ENCODE data around the gene CIB2.

CIB2 gene

DNA sequence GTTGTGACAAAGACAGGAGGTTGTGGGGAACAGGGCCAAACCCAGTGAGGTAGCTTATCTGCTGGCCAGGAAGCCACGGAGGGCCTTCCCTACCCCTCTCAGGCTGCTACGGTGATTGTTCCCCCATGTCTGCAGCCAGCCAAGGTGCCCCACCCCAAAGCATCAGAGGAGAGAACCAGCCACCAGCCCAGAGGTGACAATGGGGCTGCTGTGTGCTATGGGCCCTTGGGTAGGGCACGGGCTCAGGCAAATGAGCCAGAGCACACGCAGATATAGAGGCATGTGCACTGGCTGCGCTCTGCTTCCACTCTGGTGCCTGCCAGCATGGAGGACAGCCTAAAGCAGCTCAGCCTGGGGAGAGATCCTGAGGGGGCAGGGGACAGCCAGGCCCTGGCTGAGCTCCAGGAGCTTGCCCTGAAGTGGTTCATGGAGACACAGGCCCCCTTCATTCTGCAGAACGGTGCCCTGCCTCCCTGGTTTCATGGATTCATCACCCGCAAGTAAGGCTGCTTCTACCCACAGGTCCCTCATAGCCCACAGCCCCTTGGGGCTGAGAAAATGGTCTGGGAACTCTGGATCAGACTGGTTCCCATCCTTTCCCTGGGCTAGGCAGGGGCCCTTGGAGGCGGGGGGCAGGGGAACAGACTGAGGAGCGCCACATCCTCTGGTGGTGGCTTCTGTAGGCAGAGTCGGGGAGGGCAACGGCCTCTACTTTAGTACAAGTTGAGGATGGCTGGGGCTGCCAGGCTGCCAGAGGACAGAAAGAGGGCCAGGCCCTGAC, 38.8 kb downstream of the CIB2 start, which contains the start of gene SH2D7:
SH2D7 (plus strand) TSS at position 301 of the 781 bp plus-strand sequence; CDS start at position 325, 24 bp downstream.
- Histone ChIP-seq H4K20me1 (ENCODE audit: insufficient read depth, low read length) (no peaks in the 10 kb centered on the region), H3K36me3 (replicated peaks; ENCODE audit: low read depth, low read length) (no peaks in the 10 kb centered on the region), H3K9ac (ENCODE audit: low read length) (no peak within 1 kb of the TSS), H3K9me3 (ENCODE audit: insufficient read depth, low read length) (no peaks in the 10 kb centered on the region), H3K27ac (ENCODE audit: low read length) (no peak within 1 kb of the TSS), H3K27me3 (ENCODE audit: low read depth, low read length) (peaks cover 8% of the 10 kb centered on the region), H3K4me2 (ENCODE audit: low read length) (no peak within 1 kb of the TSS), H3K4me3 (ENCODE audit: low read length) (no peak within 1 kb of the TSS), H3K4me1 (ENCODE audit: low read length) (peaks cover 13% of the 10 kb centered on the region), H2AFZ (ENCODE audit: low read depth, low read length) (no peak within 1 kb of the TSS), H3K79me2 (ENCODE audit: low read length) (no peaks in the 10 kb centered on the region)
- TF ChIP-seq, protein P1, sequence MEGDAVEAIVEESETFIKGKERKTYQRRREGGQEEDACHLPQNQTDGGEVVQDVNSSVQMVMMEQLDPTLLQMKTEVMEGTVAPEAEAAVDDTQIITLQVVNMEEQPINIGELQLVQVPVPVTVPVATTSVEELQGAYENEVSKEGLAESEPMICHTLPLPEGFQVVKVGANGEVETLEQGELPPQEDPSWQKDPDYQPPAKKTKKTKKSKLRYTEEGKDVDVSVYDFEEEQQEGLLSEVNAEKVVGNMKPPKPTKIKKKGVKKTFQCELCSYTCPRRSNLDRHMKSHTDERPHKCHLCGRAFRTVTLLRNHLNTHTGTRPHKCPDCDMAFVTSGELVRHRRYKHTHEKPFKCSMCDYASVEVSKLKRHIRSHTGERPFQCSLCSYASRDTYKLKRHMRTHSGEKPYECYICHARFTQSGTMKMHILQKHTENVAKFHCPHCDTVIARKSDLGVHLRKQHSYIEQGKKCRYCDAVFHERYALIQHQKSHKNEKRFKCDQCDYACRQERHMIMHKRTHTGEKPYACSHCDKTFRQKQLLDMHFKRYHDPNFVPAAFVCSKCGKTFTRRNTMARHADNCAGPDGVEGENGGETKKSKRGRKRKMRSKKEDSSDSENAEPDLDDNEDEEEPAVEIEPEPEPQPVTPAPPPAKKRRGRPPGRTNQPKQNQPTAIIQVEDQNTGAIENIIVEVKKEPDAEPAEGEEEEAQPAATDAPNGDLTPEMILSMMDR (IDR thresholded peaks at IDR 0.05; ENCODE audit: low read depth, low read length), result no peak
- no peak for TF ChIP-seq EZH2phosphoT487 (IDR thresholded peaks at IDR 0.05; ENCODE audit: low read depth)

DNA sequence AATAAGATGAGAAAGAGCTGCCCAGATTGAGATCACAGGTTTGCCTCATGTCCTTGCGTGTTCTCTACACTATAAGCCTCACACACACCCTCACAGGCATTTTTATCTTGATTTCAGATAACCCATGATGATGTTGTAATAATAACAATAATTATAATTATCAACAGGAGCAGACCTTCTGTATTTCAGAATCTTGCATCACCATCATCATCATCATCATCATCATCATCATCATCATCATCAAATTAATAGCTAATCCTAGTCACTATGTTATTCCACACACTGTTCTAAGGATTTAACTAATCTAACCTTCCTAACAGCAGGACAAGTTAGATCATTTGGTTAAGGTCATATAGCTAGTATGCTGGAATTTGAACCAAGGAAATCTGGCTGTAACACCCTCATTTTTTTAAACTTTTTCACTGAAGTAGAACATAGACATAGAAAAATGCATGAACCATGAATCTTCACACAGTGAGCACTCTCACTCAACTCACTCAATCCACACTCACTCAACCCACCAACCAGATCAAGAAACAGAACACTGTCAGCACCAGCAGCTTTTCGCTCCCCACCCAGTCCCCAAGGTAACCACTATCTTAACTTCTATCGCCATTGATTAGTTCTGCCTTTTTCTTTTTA, 40.7 kb downstream of the CIB2 start:
- H3K27me3 ChIP-seq (ENCODE audit: low read depth, low read length), result peaks cover 8% of the 10 kb centered on the region
- no peak overlapping the region for H3K9ac ChIP-seq (ENCODE audit: low read length)
- H2AFZ ChIP-seq (ENCODE audit: low read depth, low read length), result no peak overlapping the region
- no peaks in the 10 kb centered on the region for H4K20me1 ChIP-seq (ENCODE audit: insufficient read depth, low read length)
- H3K27ac ChIP-seq (ENCODE audit: low read length), result no peak overlapping the region
- no peak overlapping the region for H3K4me2 ChIP-seq (ENCODE audit: low read length)
- no peak for TF ChIP-seq EZH2phosphoT487 (IDR thresholded peaks at IDR 0.05; ENCODE audit: low read depth)
- TF ChIP-seq, protein P1 (IDR thresholded peaks at IDR 0.05; ENCODE audit: low read depth, low read length), result no peak
- H3K4me3 ChIP-seq (ENCODE audit: low read length), result no peak overlapping the region
- H3K4me1 ChIP-seq (ENCODE audit: low read length), result peaks cover 17% of the 10 kb centered on the region
- no peaks in the 10 kb centered on the region for H3K36me3 ChIP-seq (replicated peaks; ENCODE audit: low read depth, low read length)
- no peaks in the 10 kb centered on the region for H3K79me2 ChIP-seq (ENCODE audit: low read length)
- H3K9me3 ChIP-seq (ENCODE audit: insufficient read depth, low read length), result no peaks in the 10 kb centered on the region

DNA sequence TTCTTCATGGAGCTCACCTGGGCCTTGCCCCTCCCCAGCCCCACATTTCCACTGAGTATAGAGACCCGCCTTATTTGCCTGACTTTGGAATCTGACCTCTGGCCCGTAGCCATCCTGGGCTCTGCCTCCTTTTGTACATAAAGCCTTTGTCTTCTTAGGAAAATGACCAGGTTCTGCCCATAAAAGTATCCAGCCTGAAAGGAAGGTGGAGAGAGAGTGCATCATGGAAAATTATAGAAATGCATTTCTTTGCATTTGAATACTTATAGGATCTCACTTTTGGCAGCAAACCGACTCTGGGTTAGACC, 42.5 kb downstream of the CIB2 start:
- H3K27me3 ChIP-seq (ENCODE audit: low read depth, low read length), result no peaks in the 10 kb centered on the region
- no peaks in the 10 kb centered on the region for H3K36me3 ChIP-seq (replicated peaks; ENCODE audit: low read depth, low read length)
- peaks cover 25% of the 10 kb centered on the region for H3K4me1 ChIP-seq (ENCODE audit: low read length)
- H3K9me3 ChIP-seq (ENCODE audit: insufficient read depth, low read length), result no peaks in the 10 kb centered on the region
- H3K9ac ChIP-seq (ENCODE audit: low read length), result no peak overlapping the region
- no peak for TF ChIP-seq EZH2phosphoT487 (IDR thresholded peaks at IDR 0.05; ENCODE audit: low read depth)
- TF ChIP-seq, protein P1 (IDR thresholded peaks at IDR 0.05; ENCODE audit: low read depth, low read length), result no peak
- H2AFZ ChIP-seq (ENCODE audit: low read depth, low read length), result no peak overlapping the region
- no peaks in the 10 kb centered on the region for H4K20me1 ChIP-seq (ENCODE audit: insufficient read depth, low read length)
- no peak overlapping the region for H3K27ac ChIP-seq (ENCODE audit: low read length)
- H3K4me3 ChIP-seq (ENCODE audit: low read length), result no peak overlapping the region
- H3K79me2 ChIP-seq (ENCODE audit: low read length), result no peaks in the 10 kb centered on the region
- H3K4me2 ChIP-seq (ENCODE audit: low read length), result no peak overlapping the region

DNA sequence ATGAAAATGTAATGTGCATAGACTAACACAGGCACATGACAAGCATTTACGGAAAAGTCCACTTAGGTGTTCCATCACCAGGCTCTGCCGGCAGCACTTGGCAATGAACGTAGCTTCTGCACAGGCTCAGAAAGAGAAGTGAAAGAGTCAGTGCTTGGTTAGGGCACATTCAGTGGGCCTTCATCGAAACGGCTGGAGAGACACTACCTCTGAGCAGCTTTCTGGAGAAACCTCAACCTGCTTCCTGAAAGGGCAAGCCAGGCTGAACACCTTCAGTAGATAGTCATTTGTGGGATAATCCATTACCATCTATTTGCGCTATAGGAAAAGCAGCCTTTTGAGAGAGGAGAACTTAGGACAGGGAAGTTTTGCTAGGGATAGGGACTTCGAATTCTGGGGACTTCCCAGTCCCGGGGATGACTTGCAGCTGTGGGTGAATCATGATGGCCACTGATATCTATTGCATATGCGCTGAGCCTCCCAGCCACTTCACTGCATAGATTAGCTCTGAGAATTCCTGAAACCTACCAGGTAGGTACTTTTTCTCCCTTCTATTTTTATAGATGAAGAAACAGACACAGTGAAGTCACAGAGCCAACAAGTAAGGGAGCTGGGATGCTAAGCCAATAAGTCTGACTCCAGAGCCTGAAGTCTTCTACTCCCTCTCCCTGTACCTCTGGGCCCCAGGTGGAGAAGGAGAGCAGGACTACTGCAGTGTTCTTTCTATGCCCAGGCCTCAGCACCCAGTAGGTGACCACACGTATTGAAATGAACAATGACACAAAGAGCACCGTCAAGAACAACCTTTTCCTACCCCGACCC, 43.1 kb downstream of the CIB2 start:
- peak overlapping the region; percentile 20; the same call in 1 of the 2 replicates for H3K9ac ChIP-seq (ENCODE audit: low read length)
- H3K36me3 ChIP-seq (replicated peaks; ENCODE audit: low read depth, low read length), result no peaks in the 10 kb centered on the region
- H3K4me3 ChIP-seq (ENCODE audit: low read length), result peak overlapping the region; percentile 45
- peak overlapping the region; percentile 72 for H3K4me2 ChIP-seq (ENCODE audit: low read length)
- no peaks in the 10 kb centered on the region for H3K9me3 ChIP-seq (ENCODE audit: insufficient read depth, low read length)
- no peaks in the 10 kb centered on the region for H3K79me2 ChIP-seq (ENCODE audit: low read length)
- H2AFZ ChIP-seq (ENCODE audit: low read depth, low read length), result 0 out of 2 replicates have a peak overlapping the region, but pooled peaks have one; percentile 35
- H3K27me3 ChIP-seq (ENCODE audit: low read depth, low read length), result no peaks in the 10 kb centered on the region
- no peak overlapping the region for H3K27ac ChIP-seq (ENCODE audit: low read length)
- H3K4me1 ChIP-seq (ENCODE audit: low read length), result peaks cover 25% of the 10 kb centered on the region
- H4K20me1 ChIP-seq (ENCODE audit: insufficient read depth, low read length), result no peaks in the 10 kb centered on the region
- TF ChIP-seq, protein P1 (IDR thresholded peaks at IDR 0.05; ENCODE audit: low read depth, low read length), result no peak
- TF ChIP-seq EZH2phosphoT487 (IDR thresholded peaks at IDR 0.05; ENCODE audit: low read depth), result no peak
